ENCODE results near the gene CYP3A4. TPM values are rescaled to one million over a fixed set of nuclear protein-coding genes. Genes with fewer than 3 reads are reported as not detected.
"Not testable (repeated sequence)": the region's sequence is repeated elsewhere in the genome, so short reads cannot be mapped to it uniquely, and the experiment has no call there.

The CYP3A4 gene
- total and polyA plus RNA-seq, 4 donors = 0.37 TPM; not detected in 3

- DNase-seq = no peak
- Histone ChIP-seq H3K36me3 (ENCODE audit: control insufficient read depth in 4 of 4, insufficient read depth in 4 of 4, low read length in 4 of 4) (no peaks in the 10 kb centered on the region), H3K4me3 (no peak overlapping the region), H3K9ac (ENCODE audit: insufficient read depth in 1 of 2, low read length in 2 of 2) (no peak overlapping the region), H3K27me3 (ENCODE audit: control insufficient read depth in 3 of 3, insufficient read depth in 3 of 3, low read length in 2 of 3) (no peaks in the 10 kb centered on the region), H3K9me3 (ENCODE audit: control insufficient read depth in 4 of 4, insufficient read depth in 3 of 4, low read length in 3 of 4) (no peaks in the 10 kb centered on the region), H3K27ac (ENCODE audit: low read depth in 1 of 2, low read length in 1 of 2) (no peak overlapping the region), H3K4me1 (ENCODE audit: control insufficient read depth in 5 of 5, insufficient read depth in 5 of 5, low read length in 5 of 5) (peaks cover 0 to 14% (median 5%) of the 10 kb centered on the region in 5 donors)
- TF ChIP-seq CTCF (IDR thresholded peaks at IDR 0.05; ENCODE audit: control extremely low read depth, extremely low read depth) = no peak
- no peak for ATAC-seq (ENCODE audit: insufficient read depth, low FRiP score)
- 95% methylated on average over 6 of the region's 6 CpGs for WGBS, 2 donors
Observed at GRCh38 chr7:99748846-99749579, 35.0 kb downstream of the CYP3A4 start.

GRCh38 chr7:99746915-99747314 is 37.1 kb downstream of the CYP3A4 start:
- not testable (repeated sequence) for H3K9me3 ChIP-seq (ENCODE audit: control insufficient read depth in 4 of 4, insufficient read depth in 3 of 4, low read length in 3 of 4); DNase-seq; H3K4me1 ChIP-seq (ENCODE audit: control insufficient read depth in 5 of 5, insufficient read depth in 5 of 5, low read length in 5 of 5); H3K27me3 ChIP-seq (ENCODE audit: control insufficient read depth in 3 of 3, insufficient read depth in 3 of 3, low read length in 2 of 3); ATAC-seq (ENCODE audit: insufficient read depth, low FRiP score); H3K9ac ChIP-seq (ENCODE audit: insufficient read depth in 1 of 2, low read length in 2 of 2); H3K4me3 ChIP-seq; H3K27ac ChIP-seq (ENCODE audit: low read depth in 1 of 2, low read length in 1 of 2); H3K36me3 ChIP-seq (ENCODE audit: control insufficient read depth in 4 of 4, insufficient read depth in 4 of 4, low read length in 4 of 4)
- WGBS, 2 donors = 76 to 77% methylated on average over 2 of the region's 3 CpGs

- not testable (repeated sequence) for H3K9ac ChIP-seq (ENCODE audit: insufficient read depth in 1 of 2, low read length in 2 of 2); DNase-seq; H3K36me3 ChIP-seq (ENCODE audit: control insufficient read depth in 4 of 4, insufficient read depth in 4 of 4, low read length in 4 of 4); H3K4me3 ChIP-seq; H3K9me3 ChIP-seq (ENCODE audit: control insufficient read depth in 4 of 4, insufficient read depth in 3 of 4, low read length in 3 of 4); ATAC-seq (ENCODE audit: insufficient read depth, low FRiP score); H3K27me3 ChIP-seq (ENCODE audit: control insufficient read depth in 3 of 3, insufficient read depth in 3 of 3, low read length in 2 of 3); H3K27ac ChIP-seq (ENCODE audit: low read depth in 1 of 2, low read length in 1 of 2); H3K4me1 ChIP-seq (ENCODE audit: control insufficient read depth in 5 of 5, insufficient read depth in 5 of 5, low read length in 5 of 5)
- WGBS, 2 donors = 57 to 82% methylated on average over 3 of the region's 3 CpGs
Observed at GRCh38 chr7:99745395-99745794, 38.6 kb downstream of the CYP3A4 start.

- WGBS, 2 donors = 93 to 95% methylated on average over 4 of the region's 4 CpGs
- Histone ChIP-seq H3K4me3 (no peak overlapping the region), H3K27ac (ENCODE audit: low read depth in 1 of 2, low read length in 1 of 2) (no peak overlapping the region), H3K36me3 (ENCODE audit: control insufficient read depth in 4 of 4, insufficient read depth in 4 of 4, low read length in 4 of 4) (peaks cover 0 to 1% (median 0%) of the 10 kb centered on the region in 4 donors), H3K4me1 (ENCODE audit: control insufficient read depth in 5 of 5, insufficient read depth in 5 of 5, low read length in 5 of 5) (peaks cover 0 to 3% (median 0%) of the 10 kb centered on the region in 5 donors), H3K27me3 (ENCODE audit: control insufficient read depth in 3 of 3, insufficient read depth in 3 of 3, low read length in 2 of 3) (no peaks in the 10 kb centered on the region), H3K9ac (ENCODE audit: insufficient read depth in 1 of 2, low read length in 2 of 2) (no peak overlapping the region), H3K9me3 (ENCODE audit: control insufficient read depth in 4 of 4, insufficient read depth in 3 of 4, low read length in 3 of 4) (peaks cover 0 to 2% (median 0%) of the 10 kb centered on the region in 4 donors)
- no peak for TF ChIP-seq CTCF (IDR thresholded peaks at IDR 0.05; ENCODE audit: control extremely low read depth, extremely low read depth)
- DNase-seq = no peak
- no peak for ATAC-seq (ENCODE audit: insufficient read depth, low FRiP score)
Observed at GRCh38 chr7:99742737-99743394, 41.1 kb downstream of the CYP3A4 start.

Data from lung (tissue), 12 donors.